SIG-M5 (cell line): ENCODE data around the gene ATG13.

ENCODE experiments used
- DNase-seq: peaks from one replicate; lab custom pipeline; 2025; lab: John Stamatoyannopoulos, UW

The ATG13 gene

GRCh38 chr11:46607516-46607915 is 9.8 kb upstream of the ATG13 start:
- DNase-seq = no peak

GRCh38 chr11:46609386-46609785 is 8.0 kb upstream of the ATG13 start:
- DNase-seq = no peak

- no peak for DNase-seq
Observed at GRCh38 chr11:46611526-46612304, 5.6 kb upstream of the ATG13 start.

GRCh38 chr11:46612326-46612725 is 5.0 kb upstream of the ATG13 start:
- no peak for DNase-seq

- no peak for DNase-seq
Observed at GRCh38 chr11:46615756-46616155, 1.6 kb upstream of the ATG13 start.

GRCh38 chr11:46616551-46617133 is 711 bp upstream of the ATG13 start:
- DNase-seq = no peak

- DNase-seq = no peak
Observed at GRCh38 chr11:46617972-46618314, 590 bp downstream of the ATG13 start.

GRCh38 chr11:46618837-46619236 is 1.5 kb downstream of the ATG13 start:
- no peak for DNase-seq

- no peak for DNase-seq
Observed at GRCh38 chr11:46625406-46625805, 8.1 kb downstream of the ATG13 start.

- DNase-seq = no peak
Observed at GRCh38 chr11:46628961-46629360, 11.6 kb downstream of the ATG13 start.

- DNase-seq = no peak
Observed at GRCh38 chr11:46630237-46630636, 12.9 kb downstream of the ATG13 start.

GRCh38 chr11:46631676-46632075 is 14.3 kb downstream of the ATG13 start:
- DNase-seq = no peak

- DNase-seq = no peak
Observed at GRCh38 chr11:46632502-46632901, 15.1 kb downstream of the ATG13 start.

GRCh38 chr11:46633291-46634217 is 16.2 kb downstream of the ATG13 start:
- DNase-seq = no peak

- no peak for DNase-seq
Observed at GRCh38 chr11:46635557-46636139, 18.3 kb downstream of the ATG13 start.

- DNase-seq = no peak
Observed at GRCh38 chr11:46637546-46637945, 20.2 kb downstream of the ATG13 start.

- DNase-seq = peak; percentile 82
Observed at GRCh38 chr11:46639197-46639839, 22.0 kb downstream of the ATG13 start.

- no peak for DNase-seq
Observed at GRCh38 chr11:46640036-46640788, 22.9 kb downstream of the ATG13 start.

- no peak for DNase-seq
Observed at GRCh38 chr11:46641639-46642038, 24.3 kb downstream of the ATG13 start.

GRCh38 chr11:46642627-46643335 is 25.4 kb downstream of the ATG13 start:
- no peak for DNase-seq

- DNase-seq = no peak
Observed at GRCh38 chr11:46643531-46643930, 26.2 kb downstream of the ATG13 start.
